Posterior cingulate gyrus (tissue), 11 donors: ENCODE data around the gene PACS2.

Experiments used
- DNase-seq, 10 donors: peaks; one replicate each; pipeline versions ENCODE4 v3.0.0 to v3.0.0-alpha.2; 2020 to 2021; ENCODE audit warnings: mixed read lengths in 3 of 10
- intact Hi-C: fragments of 100-400 bp; cut with DNase I; formaldehyde crosslinking; loops from one replicate; pipeline ENCODE4 v1.15.1; 2023

The PACS2 gene

DNA sequence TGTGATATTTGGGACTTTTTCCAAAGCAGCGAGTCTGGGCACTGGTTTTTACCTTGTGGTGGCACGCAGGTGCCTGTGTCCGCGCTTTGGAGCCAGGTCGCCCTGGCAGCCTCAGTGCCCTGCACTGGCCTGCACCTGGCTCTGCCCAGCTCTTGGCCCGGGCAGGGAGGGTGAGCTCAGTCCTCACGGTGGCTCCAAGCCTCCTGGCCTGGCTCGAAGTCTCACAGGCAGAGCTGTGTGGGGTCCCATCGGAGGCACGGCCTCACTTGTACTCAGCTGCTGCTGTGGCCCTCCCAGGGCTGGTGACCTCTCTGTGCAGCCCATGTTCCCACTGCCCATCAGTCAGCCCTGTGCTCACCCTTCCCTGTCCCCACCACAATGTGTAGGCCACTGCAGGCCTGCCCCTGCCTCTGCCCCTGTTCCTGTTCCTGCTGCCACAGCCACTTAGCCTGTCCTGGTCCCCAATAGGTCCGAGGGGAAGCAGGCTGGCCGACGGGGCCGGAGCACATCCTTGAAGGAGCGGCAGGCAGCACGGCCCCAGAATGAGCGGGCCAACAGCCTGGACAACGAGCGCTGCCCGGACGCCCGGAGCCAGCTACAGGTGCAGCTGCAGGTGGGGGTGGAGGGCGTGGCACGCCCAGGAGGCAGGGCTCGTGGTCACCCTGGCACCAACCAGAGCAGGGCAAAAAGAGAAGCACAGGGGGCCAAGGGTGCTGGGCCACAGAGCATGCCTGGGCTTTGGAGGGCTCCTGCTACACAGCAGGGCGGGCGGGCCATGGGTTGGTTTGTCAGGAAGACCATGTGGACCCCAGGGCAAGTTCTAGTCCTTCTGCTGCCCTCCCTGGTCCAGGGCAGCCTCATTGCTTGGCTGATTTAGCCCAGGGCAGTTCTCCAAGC is 67.1 kb downstream of the PACS2 start:
- DNase-seq = peak in 3 of 10 donors; percentile 6 to 83 (median 74)
- intact Hi-C loops = no loop called here

DNA sequence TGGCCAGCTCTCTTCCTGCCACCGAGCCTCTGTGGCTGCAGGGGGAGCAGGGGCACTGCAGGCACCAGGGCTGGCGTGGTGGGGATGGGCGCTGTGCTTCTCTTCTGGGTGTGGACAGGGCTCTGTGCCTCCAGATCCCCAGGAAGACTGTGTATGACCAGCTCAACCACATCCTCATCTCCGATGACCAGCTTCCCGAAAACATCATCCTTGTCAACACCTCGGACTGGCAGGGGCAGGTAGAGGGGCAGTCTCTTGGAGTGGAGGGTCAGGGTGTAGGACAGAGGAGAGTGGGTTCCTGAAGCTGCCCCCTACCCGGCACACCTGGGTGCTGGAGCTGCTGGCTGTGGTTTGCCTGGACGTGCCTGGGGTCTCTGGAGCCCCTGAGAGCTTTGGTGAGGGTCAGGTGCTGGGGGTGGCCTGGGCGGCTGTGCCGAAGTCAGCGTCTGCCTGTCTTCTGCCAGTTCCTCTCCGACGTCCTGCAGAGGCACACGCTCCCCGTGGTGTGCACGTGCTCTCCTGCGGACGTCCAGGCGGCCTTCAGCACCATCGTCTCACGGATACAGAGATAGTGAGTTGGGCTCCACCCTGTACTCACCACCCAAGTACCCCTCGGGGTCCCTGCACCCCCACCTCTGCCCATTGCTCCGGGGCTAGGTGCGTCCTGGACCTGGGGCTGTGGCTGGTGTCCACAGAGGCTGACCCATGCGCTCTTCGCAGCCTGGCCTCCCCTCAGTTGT is 68.0 kb downstream of the PACS2 start:
- peak in 3 of 10 donors; percentile 39 to 76 (median 65) for DNase-seq
- intact Hi-C loops = no loop called here

DNA sequence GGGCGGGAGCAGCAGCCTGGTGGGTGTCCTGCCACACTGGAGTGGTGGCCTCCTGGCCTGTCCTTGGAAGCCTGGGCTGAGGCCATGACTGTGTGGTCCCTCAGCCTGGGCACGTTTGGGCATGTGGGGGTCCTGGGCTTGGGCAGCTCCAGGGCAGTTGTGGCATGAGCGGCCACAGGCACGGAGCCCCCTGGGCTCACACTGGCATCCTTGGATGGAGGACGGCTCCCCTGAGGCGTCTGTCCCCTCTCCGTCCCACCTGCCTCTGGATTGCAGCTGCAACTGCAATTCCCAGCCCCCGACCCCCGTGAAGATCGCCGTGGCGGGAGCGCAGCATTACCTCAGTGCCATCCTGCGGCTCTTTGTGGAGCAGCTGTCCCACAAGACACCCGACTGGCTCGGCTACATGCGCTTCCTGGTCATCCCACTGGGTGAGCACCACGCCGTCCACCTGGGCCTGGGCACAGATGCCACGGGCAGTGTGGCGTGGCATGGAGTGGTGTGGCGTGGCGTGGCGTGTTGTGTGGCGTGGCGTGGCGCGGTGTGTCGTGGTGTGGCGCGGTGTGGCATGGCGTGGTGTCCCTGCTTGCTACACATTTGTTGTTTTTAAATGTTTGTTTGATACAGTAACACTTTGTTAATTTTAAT is 68.7 kb downstream of the PACS2 start:
- peak in 2 of 10 donors; percentile 74 to 79 for DNase-seq
- intact Hi-C loops = no loop called here

DNA sequence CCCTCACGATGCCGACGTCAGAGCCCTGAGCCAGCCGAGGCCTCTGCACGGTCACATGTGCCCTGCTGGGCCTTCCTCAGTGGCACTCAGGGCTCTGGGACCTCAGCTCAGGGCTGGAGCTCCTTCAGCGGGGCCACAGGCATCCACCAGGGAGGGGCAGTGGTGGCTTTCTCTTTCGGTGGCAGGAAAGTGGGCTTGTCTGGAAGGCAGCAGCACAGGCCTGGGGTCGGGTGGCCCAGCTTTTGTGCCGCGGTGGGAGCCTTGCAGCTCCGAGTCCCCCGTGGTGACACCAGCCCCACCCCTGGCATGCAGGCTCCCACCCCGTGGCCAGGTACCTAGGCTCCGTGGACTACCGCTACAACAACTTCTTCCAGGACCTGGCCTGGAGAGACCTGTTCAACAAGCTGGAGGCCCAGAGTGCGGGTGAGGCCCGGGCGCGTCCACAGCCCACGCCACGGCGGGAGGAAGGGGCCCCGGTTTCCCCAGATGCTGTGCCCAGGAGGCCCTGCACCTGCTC is 69.6 kb downstream of the PACS2 start:
- intact Hi-C loops = no loop called here
- DNase-seq = peak in 3 of 10 donors; percentile 62 to 77 (median 73)

DNA sequence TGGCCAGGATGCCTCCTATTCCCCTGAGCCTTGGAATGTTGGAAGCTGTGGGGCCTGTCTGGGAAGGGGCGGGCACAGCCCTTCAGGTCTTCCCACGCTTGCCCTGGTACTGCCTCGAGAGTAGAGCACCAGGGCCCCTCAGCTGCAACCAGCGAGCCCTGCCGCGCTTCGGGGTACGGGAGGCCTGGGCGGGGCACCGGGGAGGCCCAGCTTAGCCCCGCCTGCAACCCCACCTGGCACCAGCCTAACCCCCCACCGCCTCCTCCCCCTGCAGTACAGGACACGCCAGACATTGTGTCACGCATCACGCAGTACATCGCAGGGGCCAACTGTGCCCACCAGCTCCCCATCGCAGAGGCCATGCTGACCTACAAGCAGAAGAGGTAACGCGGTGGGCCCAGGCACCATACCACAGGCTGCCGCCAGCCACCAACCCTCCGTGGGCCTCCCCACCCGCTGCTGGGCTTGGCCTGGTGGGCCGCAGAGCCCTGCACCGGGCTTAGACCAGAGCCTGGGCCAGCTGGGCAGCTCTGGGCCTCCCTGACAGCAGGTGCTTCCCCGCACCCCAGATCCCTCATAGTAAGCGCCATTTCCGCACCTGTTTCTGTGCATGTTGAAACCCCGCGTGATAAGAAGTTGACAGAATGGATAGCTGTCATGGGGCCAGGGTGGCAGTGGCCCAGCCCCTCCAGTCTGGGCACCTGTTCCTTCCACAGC is 70.2 kb downstream of the PACS2 start:
- intact Hi-C loops = no loop called here
- DNase-seq = peak in 3 of 10 donors; percentile 57 to 75 (median 57)

DNA sequence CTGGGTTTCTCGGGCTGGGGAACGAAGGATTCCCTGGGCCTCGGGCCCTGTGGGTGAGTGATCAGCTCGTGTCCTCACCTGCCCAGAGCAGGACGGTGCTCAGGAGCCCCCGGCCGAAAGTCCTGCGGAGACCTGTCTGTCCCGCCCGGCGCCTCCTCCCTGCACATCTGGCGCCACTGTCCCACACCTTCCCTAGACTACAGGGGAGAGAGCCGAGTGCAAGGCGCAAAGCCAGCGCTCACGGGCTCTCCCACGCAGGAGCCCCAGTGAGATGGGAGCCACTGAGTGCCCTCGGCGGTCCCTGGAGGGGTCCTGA is 70.7 kb downstream of the PACS2 start:
- peak in 2 of 10 donors; percentile 43 to 68 for DNase-seq
- intact Hi-C loops = no loop called here

DNA sequence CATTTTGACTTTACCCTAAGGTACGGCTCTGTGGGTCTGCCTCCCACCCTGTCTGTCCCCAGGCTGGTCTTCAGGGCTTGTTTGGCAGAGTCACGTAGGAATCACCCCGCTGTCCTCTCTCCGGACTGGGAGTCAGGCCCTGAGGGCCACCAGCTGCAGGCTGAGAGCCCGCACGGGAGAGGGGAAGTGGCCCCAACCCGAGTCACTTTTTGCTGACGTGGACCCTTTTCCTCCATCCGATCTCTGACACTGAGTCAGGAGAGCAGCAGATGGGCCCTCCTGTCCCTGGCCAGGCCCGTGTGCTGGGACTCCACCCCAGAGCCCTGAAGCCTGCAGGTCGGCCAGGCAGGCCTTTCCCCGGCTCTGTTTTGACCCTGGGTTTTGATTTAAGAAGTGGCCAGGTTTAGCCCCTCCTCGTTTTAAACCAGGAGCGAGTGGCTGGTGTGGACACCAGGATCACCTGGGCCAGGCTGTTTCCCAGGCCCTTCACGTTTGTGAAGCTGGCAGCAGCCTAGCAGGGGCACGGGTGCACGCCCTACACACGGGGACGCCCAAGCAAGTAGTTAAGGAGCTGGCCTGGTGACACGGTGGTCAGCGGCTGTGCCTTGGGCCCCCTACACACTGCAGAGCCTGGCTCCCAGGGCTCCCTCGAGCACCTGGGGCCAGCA is 71.3 kb downstream of the PACS2 start:
- DNase-seq = peak in 2 of 10 donors; percentile 55 to 77
- intact Hi-C loops = no loop called here

DNA sequence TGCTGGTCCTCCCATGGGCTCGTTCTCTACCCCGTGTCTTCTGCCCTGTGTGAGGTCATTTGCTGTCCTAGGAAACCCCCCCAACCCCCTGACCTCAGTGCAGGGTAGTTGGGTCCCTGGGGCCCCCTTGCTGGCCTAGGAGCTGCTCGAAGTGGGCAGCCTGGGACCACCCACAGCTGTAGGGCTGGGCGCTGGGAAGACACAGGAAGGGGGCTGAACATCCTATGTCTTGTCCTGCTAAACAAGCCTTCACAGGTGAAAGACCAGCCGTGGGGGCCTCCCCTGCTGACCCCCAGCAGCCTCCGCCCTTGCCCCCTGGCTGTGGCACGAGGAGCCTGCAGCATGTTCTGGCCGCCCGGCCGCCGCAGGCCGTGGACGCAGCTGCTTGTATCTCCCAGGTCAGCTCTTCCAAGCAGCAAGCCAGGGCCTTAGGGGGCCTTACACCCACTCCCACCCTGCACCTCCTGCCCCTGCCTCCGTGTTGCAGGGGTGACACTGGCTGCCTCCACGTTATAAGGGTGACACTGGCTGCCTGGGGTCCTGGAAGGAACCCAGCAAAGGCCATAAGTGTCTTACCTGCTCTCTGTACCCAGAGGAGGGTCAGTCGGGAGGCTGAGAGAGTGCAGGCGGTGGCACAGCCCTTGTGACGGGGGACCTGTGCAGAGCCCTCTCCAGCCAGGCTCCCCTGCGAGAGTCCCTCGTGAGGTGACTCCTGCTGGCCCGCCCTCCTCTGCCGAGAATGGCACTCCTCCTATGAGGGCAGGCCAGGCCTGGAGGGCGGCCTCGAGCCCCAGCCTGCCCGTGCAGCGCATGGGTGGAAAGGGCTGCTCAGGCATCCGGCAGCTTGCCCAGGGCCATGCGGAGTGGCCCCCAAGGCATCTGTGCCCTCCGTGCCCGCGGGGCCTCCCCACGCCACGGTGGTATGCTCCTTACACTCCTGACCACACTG is 72.3 kb downstream of the PACS2 start:
- peak in 3 of 10 donors; percentile 63 to 72 (median 66) for DNase-seq
- intact Hi-C loops = no loop called here

DNA sequence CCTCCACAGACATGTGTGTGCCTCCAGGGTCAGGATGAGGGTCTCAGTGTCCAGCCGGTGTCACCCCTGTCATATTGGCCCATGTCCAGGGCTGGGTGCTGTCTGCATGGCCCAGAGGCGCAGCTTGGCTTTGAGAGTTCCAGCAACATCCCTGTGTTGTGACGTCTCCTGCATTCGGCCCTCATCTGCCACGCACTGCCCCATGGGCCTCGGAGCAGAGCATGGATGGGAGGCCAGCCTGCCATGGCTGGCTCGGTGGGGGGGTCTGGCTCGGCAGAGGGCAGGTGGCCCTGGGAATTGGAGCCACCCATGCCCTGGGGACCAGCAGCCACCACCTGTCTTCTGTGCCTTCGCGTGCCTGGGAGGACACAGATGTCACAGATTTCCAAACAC is 73.0 kb downstream of the PACS2 start:
- intact Hi-C loops = no loop called here
- peak in 2 of 10 donors; percentile 55 to 60 for DNase-seq

DNA sequence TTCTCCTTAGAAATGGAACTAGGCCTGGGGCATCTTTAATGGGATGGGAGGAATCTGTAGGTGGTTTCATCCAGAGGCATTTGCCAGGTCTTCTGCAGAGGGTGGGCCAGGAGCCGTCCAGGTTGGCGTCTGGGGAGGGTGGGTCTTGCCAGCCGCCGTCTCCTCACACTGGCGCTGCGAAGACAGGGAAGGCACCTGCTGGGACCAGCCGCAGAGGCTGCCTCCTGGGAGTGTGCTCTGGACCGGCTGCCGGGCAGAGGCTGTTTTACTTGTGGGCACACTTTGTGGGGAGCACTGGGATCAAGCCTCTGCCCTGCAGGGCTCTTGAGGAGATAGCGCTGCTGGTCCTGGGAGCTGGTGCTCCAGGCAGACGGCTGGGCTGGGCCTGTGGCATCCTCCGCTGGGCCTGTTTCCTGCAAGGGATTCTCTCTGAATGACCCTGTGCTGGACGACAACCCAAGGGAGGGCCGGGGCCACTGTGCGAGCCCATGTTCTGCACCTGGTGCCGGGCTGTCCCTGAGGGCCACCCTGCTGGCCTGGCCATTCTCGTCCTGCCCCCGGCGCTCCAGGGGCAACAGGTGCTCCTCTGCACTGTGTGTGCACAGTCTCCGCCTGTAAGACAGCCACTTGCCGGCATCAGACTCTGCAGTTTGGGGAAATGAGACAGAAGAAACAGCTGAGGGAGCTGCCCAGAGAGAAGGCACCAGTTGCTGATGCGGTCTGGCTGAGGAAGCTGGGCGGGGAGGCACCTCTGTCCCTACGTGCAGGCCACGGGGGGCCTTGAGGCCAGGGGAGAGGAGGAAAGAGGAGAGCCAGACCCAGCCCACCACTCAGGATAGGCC is 73.8 kb downstream of the PACS2 start:
- intact Hi-C loops = no loop called here
- peak in 3 of 10 donors; percentile 8 to 77 (median 55) for DNase-seq

DNA sequence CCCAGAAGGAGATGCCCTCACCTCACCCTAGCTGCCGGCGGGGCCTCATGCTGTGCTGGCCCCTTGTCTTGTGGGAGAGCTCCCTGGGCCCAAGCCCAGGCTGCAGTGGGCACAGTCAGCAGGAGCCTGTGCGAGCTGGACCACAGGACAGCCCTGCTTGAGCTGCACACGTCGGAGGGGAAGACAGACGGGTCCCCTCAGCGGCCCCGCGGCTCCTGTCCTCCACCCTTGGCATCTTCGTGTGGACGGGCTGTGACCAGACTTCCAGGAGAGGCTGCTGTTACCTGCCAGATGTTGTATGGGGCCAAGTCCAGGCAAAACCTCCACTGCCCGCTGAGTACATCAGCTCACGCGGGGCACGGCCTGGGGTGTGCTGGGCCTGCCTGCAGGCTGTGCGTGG is 74.4 kb downstream of the PACS2 start:
- DNase-seq = peak in 1 of 10 donors; percentile 6
- intact Hi-C loops = no loop called here

DNA sequence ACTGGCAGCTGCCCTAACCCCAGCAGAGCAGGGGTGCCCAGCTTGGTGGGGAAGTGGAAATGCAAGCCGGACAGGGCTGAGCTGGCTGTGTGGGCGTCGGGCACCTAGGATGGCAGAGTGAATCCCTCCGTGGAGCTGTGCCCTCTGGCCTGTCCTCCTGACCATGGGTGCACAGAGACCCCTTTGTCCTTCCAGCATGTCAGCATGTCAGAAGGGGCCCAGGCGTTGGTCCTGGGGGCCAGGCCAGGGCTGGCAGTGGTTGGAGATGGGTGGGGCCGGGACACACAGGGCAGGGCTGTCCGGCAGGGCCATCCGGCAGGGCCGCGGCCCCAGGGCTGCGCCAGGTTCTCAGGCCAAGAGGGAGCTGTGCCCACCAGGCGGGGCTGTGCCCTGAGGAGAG is 75.0 kb downstream of the PACS2 start:
- DNase-seq = peak in 2 of 10 donors; percentile 31 to 89
- intact Hi-C loops = no loop called here

DNA sequence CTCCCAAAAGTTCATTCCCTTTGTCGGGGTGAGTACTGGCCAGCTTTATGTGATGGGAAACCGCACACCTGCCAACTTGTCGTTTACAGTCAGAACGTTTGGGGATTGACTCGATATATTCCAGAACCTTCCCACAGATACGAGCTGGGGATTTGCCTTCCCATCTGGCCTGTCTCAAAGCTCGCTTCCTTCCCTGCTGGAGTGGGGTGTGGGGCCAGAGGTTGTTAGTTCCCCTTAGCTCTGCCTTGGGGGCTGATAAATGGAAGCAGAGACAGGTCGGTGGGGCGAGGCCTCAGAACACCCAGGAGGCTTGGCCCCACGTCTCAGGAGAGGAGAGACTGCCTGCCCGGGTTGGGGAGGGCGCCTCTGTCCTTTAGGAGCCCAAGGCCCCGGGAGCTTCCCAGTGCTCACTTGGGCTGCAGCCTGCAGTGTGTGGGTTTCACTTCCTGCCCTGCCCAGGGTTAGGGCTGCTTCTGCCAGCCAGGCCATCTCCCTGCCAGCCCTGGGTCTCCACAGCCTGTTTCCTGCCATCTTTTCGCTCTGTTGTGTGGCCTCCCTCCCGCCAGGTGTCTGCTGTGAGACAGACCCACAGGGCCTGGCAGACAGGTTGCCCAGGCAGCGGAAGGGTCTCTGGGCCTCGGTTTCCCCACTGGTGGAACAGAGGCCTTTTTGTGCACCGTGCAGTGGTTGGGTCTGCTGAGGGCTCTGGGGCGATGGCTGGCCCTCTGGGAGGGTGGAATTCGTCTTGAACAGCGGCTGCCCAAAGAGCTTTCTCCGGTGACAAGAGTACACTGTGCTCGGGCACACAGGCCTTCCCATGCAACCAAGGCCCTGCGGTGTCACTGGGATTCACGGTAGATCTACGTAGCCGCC is 75.7 kb downstream of the PACS2 start:
- intact Hi-C loops = no loop called here
- DNase-seq = peak in 3 of 10 donors; percentile 10 to 79 (median 77)

DNA sequence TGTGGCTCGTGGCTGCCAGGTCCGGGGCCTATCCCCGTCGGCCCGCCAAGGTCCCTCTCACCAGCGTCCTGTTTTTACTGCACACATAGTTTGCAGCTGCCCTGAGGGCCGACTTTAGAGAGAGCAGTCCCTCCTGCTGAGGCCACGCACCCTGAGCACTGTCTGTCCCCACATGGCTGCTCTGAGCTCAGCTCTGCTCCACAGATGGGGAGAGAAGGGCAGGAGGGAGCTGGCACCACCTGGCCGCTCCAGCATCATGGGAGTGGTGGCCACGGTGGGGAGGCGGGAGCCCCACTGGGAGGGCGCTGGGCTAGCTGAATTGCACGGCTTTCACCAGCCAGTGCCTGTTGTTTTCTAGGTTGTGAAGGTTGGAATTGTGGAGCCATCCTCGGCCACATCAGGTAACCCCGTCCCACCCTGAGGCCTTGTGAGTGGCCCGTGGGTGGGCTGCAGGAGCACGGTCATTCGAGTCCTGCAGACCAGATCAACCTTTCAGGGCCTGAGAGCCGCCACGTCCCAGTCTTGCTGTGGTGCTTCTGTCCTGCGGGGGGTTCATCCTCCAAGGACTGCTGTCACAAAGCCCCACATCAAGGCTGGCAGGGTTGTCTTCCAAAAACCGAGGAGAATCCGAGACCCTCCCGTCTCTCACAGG is 76.4 kb downstream of the PACS2 start:
- peak in 3 of 10 donors; percentile 7 to 63 (median 16) for DNase-seq
- intact Hi-C loops = no loop called here

DNA sequence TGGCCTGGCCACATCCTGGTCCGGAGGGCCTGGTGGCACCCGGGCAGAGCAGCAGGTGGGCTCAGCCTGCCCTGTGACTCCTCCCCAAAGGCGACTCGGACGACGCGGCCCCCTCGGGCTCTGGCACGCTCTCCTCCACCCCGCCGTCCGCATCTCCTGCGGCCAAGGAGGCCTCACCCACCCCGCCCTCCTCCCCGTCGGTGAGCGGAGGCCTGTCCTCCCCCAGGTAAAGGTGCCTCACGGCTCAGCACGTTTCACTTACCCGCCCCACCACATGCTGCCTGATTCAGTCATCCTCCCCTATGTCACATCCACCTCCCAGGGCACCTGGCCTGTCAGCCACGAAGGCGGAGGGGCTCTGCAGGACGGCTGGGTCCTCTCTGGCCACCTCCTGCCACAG is 77.0 kb downstream of the PACS2 start:
- DNase-seq = peak in 4 of 10 donors; percentile 6 to 80 (median 66)
- intact Hi-C loops = no loop called here
